Thymus (tissue), 11 donors: ENCODE data around the gene ALS2. TPM values are rescaled to one million over a fixed set of nuclear protein-coding genes. Genes with fewer than 3 reads are reported as not detected.
"Not testable (repeated sequence)": the region's sequence is repeated elsewhere in the genome, so short reads cannot be mapped to it uniquely, and the experiment has no call there.

ENCODE experiments used
- DNase-seq, 9 donors: peaks; one replicate each; pipeline ENCODE4 v3.0.0-alpha.2; 2013; ENCODE audit warnings: low spot score in 9 of 9, low read depth in 6 of 9, missing footprints in 1 of 9
- H3K27ac ChIP-seq, 2 donors: one replicate each; pipeline ENCODE4 v1.5.1; 2013; ENCODE audit warnings: control low read depth in 1 of 2, low read depth in 1 of 2, low read length in 1 of 2, mild to moderate bottlenecking in 1 of 2, moderate library complexity in 1 of 2
- H3K27me3 ChIP-seq, 2 donors: one replicate each; pipeline ENCODE4 v1.5.1; 2013; ENCODE audit warnings: low read length in 1 of 2; ENCODE audit not compliant: control insufficient read depth in 2 of 2, insufficient read depth in 1 of 2
- H3K36me3 ChIP-seq, 2 donors: one replicate each; pipeline ENCODE4 v1.5.1; 2013; ENCODE audit warnings: low read length in 1 of 2, mild to moderate bottlenecking in 1 of 2, moderate library complexity in 1 of 2; ENCODE audit not compliant: control insufficient read depth in 2 of 2, insufficient read depth in 2 of 2
- H3K4me1 ChIP-seq, 2 donors: one replicate each; pipeline ENCODE4 v1.5.1; 2013; ENCODE audit warnings: low read length in 2 of 2; ENCODE audit not compliant: control insufficient read depth in 2 of 2, insufficient read depth in 2 of 2
- H3K4me3 ChIP-seq, 2 donors: one replicate each; pipeline ENCODE4 v1.5.1; 2013; ENCODE audit warnings: low read length in 2 of 2, control low read depth in 1 of 2, mild to moderate bottlenecking in 1 of 2
- H3K9me3 ChIP-seq, 2 donors: one replicate each; pipeline ENCODE4 v1.5.1; 2013; ENCODE audit warnings: low read length in 1 of 2, mild to moderate bottlenecking in 1 of 2; ENCODE audit not compliant: control insufficient read depth in 2 of 2, insufficient read depth in 1 of 2
- WGBS: extraction: QIAGEN DNeasy Blood & Tissue Kit; methylation state at CpG from one replicate; pipeline ENCODE4 v1.1.7; 2013; 5-methylcytosine and 5-hydroxymethylcytosine counted together
- polyA plus RNA-seq: library from polyadenylated mRNA; stranded (reverse); fragments of 200-250 nt; gene quantifications from one replicate; pipeline ENCODE4 v1.2.3, GENCODE V29; 2013
- total RNA-seq: library from RNA; stranded (reverse); fragments of 120-200 nt; gene quantifications from one replicate; pipeline ENCODE4 v1.2.4, GENCODE V29; 2013
- donor health status: healthy.

Gene ALS2
- total and polyA plus RNA-seq, 2 donors: 8.1 to 10.3 TPM

GRCh38 chr2:201773990-201774389, 6.7 kb downstream of the ALS2 start:
- Histone ChIP-seq H3K4me1 (no peaks in the 10 kb centered on the region), H3K9me3 (no peaks in the 10 kb centered on the region), H3K27ac (no peak overlapping the region), H3K27me3 (no peaks in the 10 kb centered on the region), H3K4me3 (no peak overlapping the region), H3K36me3 (no peaks in the 10 kb centered on the region)
- DNase-seq: no peak
- 90% methylated on average over 1 of the region's 1 CpG for WGBS

- Histone ChIP-seq H3K27ac (no peak overlapping the region), H3K4me3 (no peak overlapping the region), H3K27me3 (no peaks in the 10 kb centered on the region), H3K36me3 (peaks cover 0 to 3% of the 10 kb centered on the region in 2 donors), H3K4me1 (no peaks in the 10 kb centered on the region), H3K9me3 (no peaks in the 10 kb centered on the region)
- 92% methylated on average over 4 of the region's 4 CpGs for WGBS
- DNase-seq: no peak
Measured at GRCh38 chr2:201769666-201770373, 10.9 kb downstream of the ALS2 start.

- Histone ChIP-seq H3K4me3 (no peak overlapping the region), H3K9me3 (no peaks in the 10 kb centered on the region), H3K27me3 (no peaks in the 10 kb centered on the region), H3K4me1 (no peaks in the 10 kb centered on the region), H3K36me3 (peaks cover 0 to 3% of the 10 kb centered on the region in 2 donors), H3K27ac (no peak overlapping the region)
- DNase-seq: no peak
- WGBS: 99% methylated on average over 1 of the region's 1 CpG
Measured at GRCh38 chr2:201768918-201769317, 11.8 kb downstream of the ALS2 start.

- H3K27me3 ChIP-seq: no peaks in the 10 kb centered on the region
- no peak overlapping the region for H3K4me3 ChIP-seq
- no peak overlapping the region for H3K27ac ChIP-seq
- H3K36me3 ChIP-seq: peaks cover 12 to 17% of the 10 kb centered on the region in 2 donors
- no peaks in the 10 kb centered on the region for H3K4me1 ChIP-seq
- no peaks in the 10 kb centered on the region for H3K9me3 ChIP-seq
- DNase-seq: no peak
Measured at GRCh38 chr2:201765799-201766198, 14.9 kb downstream of the ALS2 start.

- peaks cover 14 to 19% of the 10 kb centered on the region in 2 donors for H3K36me3 ChIP-seq
- not testable (repeated sequence) for H3K4me1 ChIP-seq, DNase-seq, H3K27me3 ChIP-seq, H3K27ac ChIP-seq, H3K9me3 ChIP-seq, H3K4me3 ChIP-seq
- WGBS: 98% methylated on average over 7 of the region's 7 CpGs
Measured at GRCh38 chr2:201764469-201764868, 16.3 kb downstream of the ALS2 start.

GRCh38 chr2:201761101-201761500, 19.6 kb downstream of the ALS2 start:
- Histone ChIP-seq H3K36me3 (peaks cover 15 to 18% of the 10 kb centered on the region in 2 donors), H3K27ac (no peak overlapping the region), H3K4me1 (no peaks in the 10 kb centered on the region), H3K27me3 (no peaks in the 10 kb centered on the region), H3K4me3 (no peak overlapping the region), H3K9me3 (no peaks in the 10 kb centered on the region)
- 98% methylated on average over 4 of the region's 4 CpGs for whole genome bisulfite sequencing
- DNase-seq: no peak

GRCh38 chr2:201759567-201759966, 21.2 kb downstream of the ALS2 start:
- H3K4me1 ChIP-seq: no peaks in the 10 kb centered on the region
- DNase-seq: no peak
- H3K9me3 ChIP-seq: no peaks in the 10 kb centered on the region
- 97% methylated on average over 1 of the region's 1 CpG for WGBS
- H3K4me3 ChIP-seq: no peak overlapping the region
- H3K27ac ChIP-seq: no peak overlapping the region
- H3K27me3 ChIP-seq: no peaks in the 10 kb centered on the region
- H3K36me3 ChIP-seq: peaks cover 15 to 18% of the 10 kb centered on the region in 2 donors

- no peak overlapping the region for H3K27ac ChIP-seq
Measured at GRCh38 chr2:201758873-201759272, 21.9 kb downstream of the ALS2 start.

GRCh38 chr2:201758234-201758633, 22.5 kb downstream of the ALS2 start:
- no peaks in the 10 kb centered on the region for H3K9me3 ChIP-seq
- no peak overlapping the region for H3K4me3 ChIP-seq
- H3K27me3 ChIP-seq: no peaks in the 10 kb centered on the region
- peaks cover 15 to 18% of the 10 kb centered on the region in 2 donors for H3K36me3 ChIP-seq
- no peak for DNase-seq
- 54% methylated on average over 1 of the region's 1 CpG for WGBS
- H3K4me1 ChIP-seq: no peaks in the 10 kb centered on the region
- H3K27ac ChIP-seq: no peak overlapping the region

More at GRCh38 chr2:201758873-201759272, 21.9 kb downstream of the ALS2 start:
- WGBS: 97% methylated on average over 3 of the region's 3 CpGs
- H3K9me3 ChIP-seq: no peaks in the 10 kb centered on the region
- peaks cover 15 to 18% of the 10 kb centered on the region in 2 donors for H3K36me3 ChIP-seq
- no peak for DNase-seq
- no peak overlapping the region for H3K4me3 ChIP-seq
- H3K4me1 ChIP-seq: no peaks in the 10 kb centered on the region
- H3K27me3 ChIP-seq: no peaks in the 10 kb centered on the region
